Stimulated activated CD4-positive, alpha-beta T cell treated with anti-CD3 and anti-CD28 coated beads, Interleukin-4, amount 100 ng/mL, for 24 hours (primary cell): ENCODE data around the gene CAPN11.
"Not testable (repeated sequence)": the region's sequence is repeated elsewhere in the genome, so short reads cannot be mapped to it uniquely, and the experiment has no call there.

Source experiments
- DNase-seq: peaks from one replicate; pipeline ENCODE4 v3.0.0-alpha.2; 2020

The CAPN11 gene

GRCh38 chr6:44132476-44132875, 26.1 kb upstream of the CAPN11 start:
- no peak for DNase-seq

DNA sequence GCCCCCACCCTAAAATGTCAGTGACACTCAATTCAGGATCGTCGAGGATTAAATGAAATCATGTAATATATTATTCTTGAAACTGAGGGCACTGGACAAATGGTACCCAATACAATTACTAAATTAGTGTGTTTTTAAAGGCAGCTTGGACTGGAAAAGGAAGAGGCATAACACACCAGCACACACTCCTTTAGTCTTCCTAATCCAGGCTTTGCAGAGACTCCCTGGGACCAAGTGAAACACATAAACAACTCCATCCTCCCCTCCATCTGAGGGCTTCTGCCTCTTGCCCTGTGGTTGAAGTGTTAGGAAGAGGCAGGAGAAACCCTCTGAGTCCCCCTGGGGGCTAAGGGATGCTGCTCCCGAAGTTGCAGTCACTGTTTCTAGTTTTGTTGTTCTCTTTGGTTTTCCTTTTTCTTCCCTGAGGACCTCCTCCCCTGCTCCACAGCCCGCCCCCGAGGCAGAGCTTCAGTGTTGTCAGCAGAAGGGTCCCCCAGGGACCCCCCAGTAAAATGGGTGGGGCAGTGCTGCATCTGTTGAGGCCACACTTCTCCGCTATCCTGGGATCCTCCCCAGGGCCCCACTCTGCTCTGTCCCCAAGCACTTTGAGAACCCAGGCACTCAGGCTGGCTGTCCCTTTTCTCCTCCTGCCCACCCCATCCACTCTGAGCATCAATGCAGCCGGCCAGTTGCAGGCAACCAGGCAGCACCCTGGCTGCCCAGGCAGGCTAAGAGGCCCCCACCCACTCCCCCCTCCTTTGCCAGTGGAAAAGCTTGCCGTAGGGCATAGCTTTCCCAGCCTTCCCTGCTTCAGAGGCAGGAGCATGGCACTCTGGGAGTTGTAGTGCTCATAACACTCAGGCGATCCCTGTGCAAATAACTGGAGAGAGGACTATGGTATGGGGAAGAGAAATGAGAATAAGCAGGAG, 25.4 kb upstream of the CAPN11 start:
- no peak for DNase-seq

DNA sequence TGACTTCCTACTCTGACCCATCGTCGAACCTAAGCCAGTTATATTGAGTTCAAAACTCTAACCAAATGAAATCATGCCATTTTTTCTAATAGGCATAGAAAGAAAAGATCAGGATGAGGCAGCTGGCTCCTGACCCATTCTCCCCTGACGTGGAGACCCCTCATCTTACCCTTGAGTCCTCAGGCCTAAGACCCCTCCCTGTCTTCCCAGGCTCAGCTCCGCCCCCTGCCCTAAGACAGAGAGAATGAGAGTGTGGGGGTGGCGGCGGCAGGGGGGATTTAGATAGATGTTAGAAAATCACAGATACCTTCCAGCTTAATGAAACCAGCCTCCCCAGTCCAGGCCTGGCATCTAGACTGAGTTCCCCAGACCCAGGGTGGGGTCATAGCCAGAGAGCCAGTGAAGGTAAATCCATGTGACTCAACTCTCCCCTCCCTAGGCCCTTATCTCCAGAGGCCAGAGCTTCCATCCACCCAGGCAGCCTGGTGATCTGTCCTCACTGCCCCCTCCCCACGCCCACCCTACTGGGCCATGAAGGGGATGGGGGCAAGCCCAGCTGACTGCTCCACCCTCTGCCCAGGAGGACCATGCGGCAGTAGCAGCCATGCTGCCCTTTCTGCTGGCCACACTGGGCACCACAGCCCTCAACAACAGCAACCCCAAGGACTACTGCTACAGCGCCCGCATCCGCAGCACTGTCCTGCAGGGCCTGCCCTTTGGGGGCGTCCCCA, 24.5 kb upstream of the CAPN11 start:
- no peak for DNase-seq

DNA sequence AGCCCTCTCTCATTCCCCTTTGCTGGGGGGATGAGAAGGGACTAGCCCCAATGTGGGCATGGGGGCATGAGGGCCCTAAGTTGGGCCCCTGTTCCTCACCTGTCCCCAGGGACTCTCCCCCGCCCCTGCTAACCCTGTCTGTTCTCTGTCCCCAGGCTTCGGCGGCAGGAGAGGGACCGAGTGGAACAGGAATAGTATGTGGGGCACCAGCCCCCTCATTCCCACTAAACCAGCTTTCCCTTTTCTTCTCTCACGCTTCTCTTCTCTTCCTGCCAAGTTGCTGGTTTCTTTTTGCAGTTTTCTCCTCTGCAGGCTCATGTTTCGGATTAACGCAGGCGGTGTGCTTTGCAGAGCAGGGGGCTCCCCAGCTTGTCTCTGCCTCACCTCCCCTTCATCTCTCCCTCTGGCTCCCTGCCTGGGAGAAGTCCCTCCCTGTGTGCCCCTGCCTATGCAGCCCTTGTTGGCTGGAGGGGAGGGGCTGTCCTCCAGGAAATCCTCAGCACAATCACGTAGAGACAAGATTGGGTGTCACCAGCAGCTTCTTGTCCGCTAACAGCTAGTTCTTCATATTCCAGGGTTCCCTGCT, 23.4 kb upstream of the CAPN11 start:
- DNase-seq = no peak

GRCh38 chr6:44135875-44136274, 22.7 kb upstream of the CAPN11 start:
- no peak for DNase-seq

GRCh38 chr6:44138717-44139350, 19.8 kb upstream of the CAPN11 start:
- DNase-seq = no peak

- DNase-seq = no peak
Measured at GRCh38 chr6:44139351-44139743, 19.3 kb upstream of the CAPN11 start.

DNA sequence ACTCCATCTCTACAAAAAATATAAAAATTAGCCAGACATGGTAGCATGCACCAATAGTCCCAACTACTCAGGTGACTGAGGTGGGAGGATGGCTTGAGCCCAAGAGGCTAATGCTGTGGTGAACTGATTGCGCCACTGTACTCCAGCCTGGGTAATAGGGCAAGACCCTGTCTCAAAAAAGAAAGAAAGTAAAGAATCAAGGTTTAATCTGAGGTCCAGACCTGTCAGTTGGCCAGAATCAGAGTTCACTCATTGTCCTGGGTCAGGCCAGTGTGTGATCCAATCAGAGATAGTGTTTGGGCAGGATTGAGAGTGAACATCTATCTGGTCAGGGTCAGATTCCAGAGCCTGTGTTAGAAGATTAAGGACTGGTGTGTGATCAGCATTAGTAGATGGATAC, 15.8 kb upstream of the CAPN11 start:
- DNase-seq = no peak

GRCh38 chr6:44143731-44144130, 14.9 kb upstream of the CAPN11 start:
- DNase-seq = no peak

DNA sequence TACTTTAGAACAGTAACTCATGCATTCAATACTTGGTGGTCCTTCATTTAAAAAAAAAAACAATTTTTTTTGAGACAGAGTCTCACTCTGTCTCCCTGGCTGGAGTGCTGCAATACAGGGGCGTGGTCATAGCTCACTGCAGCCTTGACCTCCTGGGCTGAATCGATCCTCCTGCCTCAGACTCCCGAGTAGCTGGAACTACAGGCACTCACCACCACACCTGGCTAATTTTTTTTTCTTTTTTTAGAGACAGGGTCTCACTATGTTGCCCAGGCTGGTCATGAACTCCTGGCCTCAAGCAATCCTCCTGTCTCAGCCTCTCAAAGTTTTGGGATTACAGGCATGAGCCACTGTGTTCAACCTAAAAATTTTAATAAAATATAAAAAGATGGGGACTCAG, 14.1 kb upstream of the CAPN11 start:
- not testable (repeated sequence) for DNase-seq

- no peak for DNase-seq
Measured at GRCh38 chr6:44145839-44146238, 12.8 kb upstream of the CAPN11 start.

GRCh38 chr6:44146685-44147084, 11.9 kb upstream of the CAPN11 start:
- DNase-seq = no peak

DNA sequence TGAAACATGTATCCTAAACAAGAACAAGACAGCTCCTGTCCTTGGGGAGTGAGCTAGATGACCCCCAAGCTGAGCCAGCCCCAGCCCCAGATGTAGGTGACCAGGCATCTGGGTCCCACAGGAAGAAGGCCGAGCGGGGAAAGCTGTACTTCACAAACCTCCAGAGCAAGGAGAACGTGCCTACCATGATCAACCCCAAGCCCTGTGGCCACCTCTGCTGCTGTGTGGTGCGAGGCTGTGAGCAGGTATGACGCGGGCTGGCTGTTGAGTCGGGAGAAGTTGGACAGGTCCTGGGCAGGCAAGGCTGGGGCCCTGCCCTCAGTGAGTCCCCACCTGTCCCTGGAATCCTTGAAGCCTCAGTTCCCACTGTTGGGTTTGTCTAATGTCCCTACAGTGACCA, 11.4 kb upstream of the CAPN11 start:
- no peak for DNase-seq

GRCh38 chr6:44148306-44148705, 10.3 kb upstream of the CAPN11 start:
- DNase-seq = no peak

- no peak for DNase-seq
Measured at GRCh38 chr6:44149369-44150012, 9.1 kb upstream of the CAPN11 start.

DNA sequence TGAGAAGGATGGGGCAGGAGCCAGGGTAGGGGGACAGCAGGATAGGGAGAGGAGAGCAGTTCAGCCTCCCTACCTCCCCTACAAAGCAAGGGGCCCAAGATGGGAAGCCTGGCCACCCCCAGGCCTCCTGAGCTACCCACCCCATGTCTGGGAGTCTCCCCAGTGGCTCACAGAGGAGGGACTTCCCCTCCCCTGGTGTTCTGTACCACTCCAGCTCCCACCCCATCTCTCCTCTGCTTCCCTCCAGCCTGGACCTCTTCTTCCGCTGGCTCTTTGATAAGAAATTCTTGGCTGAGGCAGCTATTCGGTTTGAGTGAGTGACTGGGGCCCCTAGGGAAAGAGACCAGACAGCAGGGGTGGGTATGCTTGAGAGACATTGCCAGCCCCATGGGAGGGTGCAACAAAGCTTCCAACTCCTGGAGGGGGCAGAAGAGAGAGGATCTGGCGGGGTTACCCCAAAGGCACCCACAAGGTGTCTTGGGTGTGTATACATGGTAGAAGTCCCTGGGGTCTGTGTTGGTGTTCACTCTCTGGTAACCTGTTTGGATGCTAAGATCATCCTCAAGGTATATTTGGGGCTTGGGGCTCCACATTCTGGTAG, 8.2 kb upstream of the CAPN11 start:
- no peak for DNase-seq

DNA sequence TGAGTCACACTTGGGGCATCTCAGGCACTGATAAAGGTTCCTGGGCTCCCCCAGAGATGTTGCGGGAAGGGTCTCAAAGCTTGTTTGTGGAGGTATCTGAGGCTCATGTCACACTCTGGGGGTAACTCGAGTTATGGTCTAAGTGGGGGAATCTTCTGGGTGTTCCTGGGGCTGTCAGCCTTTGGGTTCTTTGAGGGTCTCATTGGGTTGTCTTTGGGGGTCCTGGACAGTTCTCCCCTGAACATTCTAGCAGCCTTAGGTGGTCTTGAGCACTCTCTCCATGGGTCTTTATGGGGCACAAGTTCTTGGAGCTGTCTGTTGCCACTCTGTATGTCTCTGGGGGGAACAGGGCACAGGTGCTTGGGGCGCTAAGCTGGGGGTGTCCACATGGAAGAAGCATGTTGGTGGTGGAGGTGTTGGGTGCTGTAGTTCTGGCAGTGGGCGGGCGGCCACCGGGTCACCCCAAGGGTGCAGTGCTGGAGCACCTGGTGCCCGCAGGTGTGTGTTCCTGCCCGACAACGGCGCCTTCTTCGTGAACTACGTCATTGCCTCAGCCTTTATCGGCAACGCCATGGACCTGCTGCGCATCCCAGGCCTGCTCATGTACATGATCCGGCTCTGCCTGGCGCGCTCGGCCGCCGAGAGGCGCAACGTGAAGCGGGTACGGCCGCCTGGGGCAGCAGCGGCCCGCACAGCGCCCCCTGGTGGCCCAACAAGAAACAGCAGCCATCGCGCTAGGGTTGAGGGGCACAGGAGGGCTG, 7.1 kb upstream of the CAPN11 start:
- DNase-seq = peak; percentile 82

GRCh38 chr6:44152109-44152461, 6.5 kb upstream of the CAPN11 start:
- DNase-seq = no peak

- no peak for DNase-seq
Measured at GRCh38 chr6:44152533-44152932, 6.1 kb upstream of the CAPN11 start.

DNA sequence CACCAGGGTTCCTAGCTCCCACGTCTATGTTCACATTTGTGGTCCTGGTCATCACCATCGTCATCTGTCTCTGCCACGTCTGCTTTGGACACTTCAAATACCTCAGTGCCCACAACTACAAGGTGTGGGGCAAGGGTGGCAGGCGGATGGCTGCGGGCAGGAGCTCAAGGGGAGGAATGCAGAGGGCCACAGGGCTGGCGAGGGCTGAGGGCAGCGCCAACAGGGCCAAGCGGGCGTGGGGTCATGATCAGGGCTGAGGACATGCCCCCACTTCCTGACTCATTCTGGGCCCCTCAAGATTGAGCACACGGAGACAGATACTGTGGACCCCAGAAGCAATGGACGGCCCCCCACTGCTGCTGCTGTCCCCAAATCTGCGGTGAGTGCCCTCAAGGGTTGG, 4.6 kb upstream of the CAPN11 start:
- no peak for DNase-seq

DNA sequence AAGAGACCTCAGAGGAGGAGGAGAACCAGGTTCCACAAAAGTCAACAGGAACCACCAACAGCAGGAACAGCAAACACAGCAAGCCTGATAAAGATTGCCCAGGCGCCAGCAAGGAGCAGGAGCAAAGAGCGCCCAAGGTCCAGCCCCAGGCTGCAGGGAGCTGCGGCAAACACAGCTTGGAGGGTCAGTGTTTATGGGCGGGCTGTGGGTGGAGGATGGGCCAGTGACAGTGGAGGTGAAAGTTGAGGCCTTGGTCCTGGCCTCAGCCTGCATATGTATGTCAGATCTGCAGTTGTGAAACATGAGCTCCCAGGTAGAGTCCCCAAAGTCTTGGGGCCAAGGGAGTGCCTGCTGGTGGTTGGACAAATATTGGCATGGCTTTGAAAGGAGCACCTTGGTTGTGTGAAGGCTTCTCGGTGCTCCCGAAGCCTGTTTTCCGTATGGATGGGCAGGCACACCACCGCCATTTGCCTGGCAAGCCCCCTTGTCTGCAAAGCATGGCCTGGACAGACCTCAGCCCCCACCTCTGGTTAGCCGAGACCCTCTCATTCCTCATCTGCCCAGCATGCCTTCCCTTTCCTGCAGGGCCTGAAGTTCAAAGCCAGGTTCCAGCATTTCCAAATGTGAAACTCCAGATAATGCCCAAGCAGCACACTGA, 2.0 kb upstream of the CAPN11 start:
- DNase-seq = no peak
